Measurements from ENCODE around the gene MDFI.

Gene MDFI

GRCh38 chr6:41634657-41635056 lies 3.6 kb upstream of the MDFI start:
- DNase-seq (ENCODE audit: low read depth), result no peak

- DNase-seq (ENCODE audit: low read depth), result no peak
These were observed 2.9 kb upstream of the MDFI start for GRCh38 chr6:41635365-41635764.

GRCh38 chr6:41636833-41637193 lies 1.5 kb upstream of the MDFI start:
- no peak for DNase-seq (ENCODE audit: low read depth)

- DNase-seq (ENCODE audit: low read depth), result no peak
These were observed 870 bp upstream of the MDFI start for GRCh38 chr6:41637194-41638001.

GRCh38 chr6:41638935-41639808 lies 904 bp downstream of the MDFI start:
- DNase-seq (ENCODE audit: low read depth), result no peak

GRCh38 chr6:41639809-41640371 lies 1.6 kb downstream of the MDFI start:
- no peak for DNase-seq (ENCODE audit: low read depth)

GRCh38 chr6:41640426-41640825 lies 2.2 kb downstream of the MDFI start:
- DNase-seq (ENCODE audit: low read depth), result no peak

- no peak for DNase-seq (ENCODE audit: low read depth)
These were observed 3.2 kb downstream of the MDFI start for GRCh38 chr6:41641352-41641925.

GRCh38 chr6:41642090-41642959 lies 4.1 kb downstream of the MDFI start:
- no peak for DNase-seq (ENCODE audit: low read depth)

- no peak for DNase-seq (ENCODE audit: low read depth)
These were observed 5.0 kb downstream of the MDFI start for GRCh38 chr6:41642960-41643898.

- no peak for DNase-seq (ENCODE audit: low read depth)
These were observed 5.6 kb downstream of the MDFI start for GRCh38 chr6:41643899-41644269.

GRCh38 chr6:41644297-41644879 lies 6.1 kb downstream of the MDFI start:
- no peak for DNase-seq (ENCODE audit: low read depth)

- DNase-seq (ENCODE audit: low read depth), result no peak
These were observed 6.8 kb downstream of the MDFI start for GRCh38 chr6:41645007-41645618.

- DNase-seq (ENCODE audit: low read depth), result no peak
These were observed 7.9 kb downstream of the MDFI start for GRCh38 chr6:41646026-41646795.

- no peak for DNase-seq (ENCODE audit: low read depth)
These were observed 8.8 kb downstream of the MDFI start for GRCh38 chr6:41647061-41647511.

- DNase-seq (ENCODE audit: low read depth), result no peak
These were observed 9.9 kb downstream of the MDFI start for GRCh38 chr6:41648070-41648585.

GRCh38 chr6:41648921-41649320 lies 10.7 kb downstream of the MDFI start:
- DNase-seq (ENCODE audit: low read depth), result no peak

GRCh38 chr6:41649596-41649995 lies 11.3 kb downstream of the MDFI start:
- DNase-seq (ENCODE audit: low read depth), result no peak

GRCh38 chr6:41650120-41650519 lies 11.9 kb downstream of the MDFI start:
- DNase-seq (ENCODE audit: low read depth), result no peak
